ENCODE measurements around the gene NLRP8. TPM values are rescaled to one million over a fixed set of nuclear protein-coding genes. Genes with fewer than 3 reads are reported as not detected.

NLRP8 gene
- total and polyA plus RNA-seq, 2 donors (not counting 1 experiment from before 2014, with no cell fraction given): not detected

- H3K9ac ChIP-seq (ENCODE audit: insufficient read depth, low read length): no peak overlapping the region
- H3K9me3 ChIP-seq (ENCODE audit: control insufficient read depth, insufficient read depth, low read depth, low read length): no peaks in the 10 kb centered on the region
- no peaks in the 10 kb centered on the region for H3K4me1 ChIP-seq (ENCODE audit: control insufficient read depth, extremely low read depth, insufficient read depth, low read length)
- H4K20me1 ChIP-seq (ENCODE audit: control insufficient read depth, extremely low read depth, insufficient read depth, low read length): no peaks in the 10 kb centered on the region
- no peak for TF ChIP-seq EZH2 (IDR thresholded peaks at IDR 0.05; ENCODE audit: low read length, missing control alignments)
- no peaks in the 10 kb centered on the region for H3K36me3 ChIP-seq (ENCODE audit: control insufficient read depth, insufficient read depth, low read length)
- no peak overlapping the region for H3K27ac ChIP-seq (ENCODE audit: insufficient read depth, low read length)
- H2AFZ ChIP-seq (ENCODE audit: low read length): no peak overlapping the region
- no peak overlapping the region for H3K4me3 ChIP-seq (replicated peaks in 1 of 4; ENCODE audit: control extremely low read depth in 1 of 4, insufficient read depth in 1 of 4, low read depth in 3 of 4, low read length in 4 of 4)
- no peak for DNase-seq (ENCODE audit: low read depth in 2 of 2)
- H3K79me2 ChIP-seq (ENCODE audit: control insufficient read depth, insufficient read depth, low read length): no peaks in the 10 kb centered on the region
- H3K27me3 ChIP-seq (ENCODE audit: control insufficient read depth, insufficient read depth, low read length): no peaks in the 10 kb centered on the region
- H3K4me2 ChIP-seq (ENCODE audit: extremely low read depth, insufficient read depth, low read length): no peak overlapping the region
Observed at GRCh38 chr19:55958356-55958755, 10.7 kb downstream of the NLRP8 start.

- TF ChIP-seq EZH2 (IDR thresholded peaks at IDR 0.05; ENCODE audit: low read length, missing control alignments) (no peak), CTCF (conservative IDR thresholded peaks at IDR 0.05 in 1 of 2, IDR thresholded peaks at IDR 0.05 in 1 of 2; ENCODE audit: low read depth in 1 of 2, low read length in 2 of 2) (no peak)
- Histone ChIP-seq H3K9me3 (ENCODE audit: control insufficient read depth, insufficient read depth, low read depth, low read length) (no peaks in the 10 kb centered on the region), H3K27me3 (ENCODE audit: control insufficient read depth, insufficient read depth, low read length) (no peaks in the 10 kb centered on the region), H2AFZ (ENCODE audit: low read length) (no peak overlapping the region), H3K79me2 (ENCODE audit: control insufficient read depth, insufficient read depth, low read length) (no peaks in the 10 kb centered on the region), H3K4me2 (ENCODE audit: extremely low read depth, insufficient read depth, low read length) (no peak overlapping the region), H3K9ac (ENCODE audit: insufficient read depth, low read length) (no peak overlapping the region), H3K27ac (ENCODE audit: insufficient read depth, low read length) (no peak overlapping the region), H3K4me1 (ENCODE audit: control insufficient read depth, extremely low read depth, insufficient read depth, low read length) (no peaks in the 10 kb centered on the region), H4K20me1 (ENCODE audit: control insufficient read depth, extremely low read depth, insufficient read depth, low read length) (no peaks in the 10 kb centered on the region), H3K4me3 (replicated peaks in 1 of 4; ENCODE audit: control extremely low read depth in 1 of 4, insufficient read depth in 1 of 4, low read depth in 3 of 4, low read length in 4 of 4) (no peak overlapping the region), H3K36me3 (ENCODE audit: control insufficient read depth, insufficient read depth, low read length) (no peaks in the 10 kb centered on the region)
- no peak for DNase-seq (ENCODE audit: low read depth in 2 of 2)
Observed at GRCh38 chr19:55959996-55960675, 12.5 kb downstream of the NLRP8 start.

- Histone ChIP-seq H3K27ac (ENCODE audit: insufficient read depth, low read length) (no peak overlapping the region), H2AFZ (ENCODE audit: low read length) (no peak overlapping the region), H3K79me2 (ENCODE audit: control insufficient read depth, insufficient read depth, low read length) (no peaks in the 10 kb centered on the region), H3K36me3 (ENCODE audit: control insufficient read depth, insufficient read depth, low read length) (no peaks in the 10 kb centered on the region), H4K20me1 (ENCODE audit: control insufficient read depth, extremely low read depth, insufficient read depth, low read length) (no peaks in the 10 kb centered on the region), H3K27me3 (ENCODE audit: control insufficient read depth, insufficient read depth, low read length) (no peaks in the 10 kb centered on the region), H3K4me2 (ENCODE audit: extremely low read depth, insufficient read depth, low read length) (no peak overlapping the region), H3K9me3 (ENCODE audit: control insufficient read depth, insufficient read depth, low read depth, low read length) (no peaks in the 10 kb centered on the region), H3K4me1 (ENCODE audit: control insufficient read depth, extremely low read depth, insufficient read depth, low read length) (no peaks in the 10 kb centered on the region), H3K9ac (ENCODE audit: insufficient read depth, low read length) (no peak overlapping the region), H3K4me3 (replicated peaks in 1 of 4; ENCODE audit: control extremely low read depth in 1 of 4, insufficient read depth in 1 of 4, low read depth in 3 of 4, low read length in 4 of 4) (no peak overlapping the region)
- no peak for TF ChIP-seq EZH2 (IDR thresholded peaks at IDR 0.05; ENCODE audit: low read length, missing control alignments)
- TF ChIP-seq CTCF (conservative IDR thresholded peaks at IDR 0.05 in 1 of 2, IDR thresholded peaks at IDR 0.05 in 1 of 2; ENCODE audit: low read depth in 1 of 2, low read length in 2 of 2): no peak
- no peak for DNase-seq (ENCODE audit: low read depth in 2 of 2)
Observed at GRCh38 chr19:55962186-55962585, 14.6 kb downstream of the NLRP8 start.

Measured in fibroblast of lung (primary cell).